Hindlimb muscle (tissue), 1 donor: ENCODE data around the gene SUPT5H. TPM values are rescaled to one million over a fixed set of nuclear protein-coding genes. Genes with fewer than 3 reads are reported as not detected.
"Not testable (repeated sequence)": the region's sequence is repeated elsewhere in the genome, so short reads cannot be mapped to it uniquely, and the experiment has no call there.

Source experiments
- DNase-seq: peaks from one replicate; pipeline ENCODE4 v3.0.0-alpha.2; 2013
- polyA plus RNA-seq: library from polyadenylated mRNA; unstranded; fragments of 120-200 nt; gene quantifications from one replicate; pipeline ENCODE4 v1.2.1, GENCODE V29; 2013; ENCODE audit not compliant: insufficient read length

Gene SUPT5H
- polyA plus RNA-seq, 1 donor = 87.0 TPM

- no peak for DNase-seq
These were observed 22.6 kb downstream of the SUPT5H start for GRCh38 chr19:39467941-39468340.

DNA sequence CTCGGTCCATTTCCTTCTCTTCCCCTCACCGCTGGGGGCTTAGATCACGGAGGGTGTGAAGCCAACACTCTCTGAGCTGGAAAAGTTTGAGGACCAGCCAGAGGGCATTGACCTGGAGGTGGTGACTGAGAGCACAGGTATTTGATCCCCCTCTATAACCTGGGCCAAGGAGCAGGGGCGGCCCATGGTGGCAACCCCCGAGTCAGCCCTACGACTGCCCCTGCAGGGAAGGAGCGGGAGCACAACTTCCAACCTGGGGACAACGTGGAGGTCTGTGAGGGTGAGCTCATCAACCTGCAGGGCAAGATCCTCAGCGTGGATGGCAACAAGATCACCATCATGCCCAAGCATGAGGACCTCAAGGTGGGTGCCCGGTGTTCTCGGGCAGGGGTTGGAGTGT is 23.7 kb downstream of the SUPT5H start:
- DNase-seq = no peak

DNA sequence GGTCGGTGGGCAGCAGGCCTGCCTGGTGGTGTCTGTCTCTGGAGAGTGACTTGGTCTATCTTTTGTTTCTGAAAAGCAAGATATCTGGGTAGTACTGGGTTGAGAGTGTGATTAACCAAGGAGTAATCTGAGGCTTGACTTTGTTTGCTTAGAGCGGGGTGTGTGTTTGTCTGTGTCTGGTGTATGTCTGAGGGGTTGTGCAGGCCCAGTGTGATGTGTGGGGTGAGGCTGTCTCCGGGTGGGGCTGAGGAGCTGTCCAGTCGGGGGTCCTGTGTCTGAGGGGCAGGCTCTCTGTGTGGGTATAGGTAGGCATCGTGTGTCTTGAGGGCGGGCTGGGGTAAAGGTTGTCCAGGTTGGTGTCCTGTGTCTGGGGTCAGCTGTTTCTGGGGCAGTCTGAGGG is 24.2 kb downstream of the SUPT5H start:
- no peak for DNase-seq

DNA sequence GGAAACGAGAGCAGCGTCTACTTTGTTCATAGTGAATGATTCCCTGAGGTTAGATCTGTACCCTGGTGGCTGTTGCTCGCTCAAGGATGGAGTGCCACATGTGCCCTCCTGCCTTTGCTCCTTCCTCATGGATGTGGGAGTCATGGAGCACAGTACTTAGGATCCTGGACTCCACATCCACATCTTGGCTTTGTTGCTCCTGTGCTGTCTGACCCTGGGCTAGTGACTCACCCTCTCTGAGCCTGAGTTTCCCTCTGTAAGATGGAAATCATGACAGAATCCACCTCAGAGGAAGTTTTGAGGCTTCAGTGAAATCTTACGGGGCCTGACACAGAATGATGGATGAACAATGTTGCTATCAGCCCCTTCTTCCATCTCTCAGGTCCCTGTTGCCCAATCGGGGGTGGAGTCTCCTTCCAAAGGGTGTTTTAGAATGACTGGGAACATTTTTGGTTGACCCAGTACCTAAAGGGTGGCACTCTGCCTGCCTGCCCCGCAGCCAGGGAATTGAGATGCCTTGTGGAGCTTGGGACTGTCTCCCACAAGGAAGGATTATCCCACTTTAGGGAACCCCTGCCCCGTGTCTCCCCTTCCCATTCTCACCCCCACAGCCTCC is 25.4 kb downstream of the SUPT5H start:
- no peak for DNase-seq

DNA sequence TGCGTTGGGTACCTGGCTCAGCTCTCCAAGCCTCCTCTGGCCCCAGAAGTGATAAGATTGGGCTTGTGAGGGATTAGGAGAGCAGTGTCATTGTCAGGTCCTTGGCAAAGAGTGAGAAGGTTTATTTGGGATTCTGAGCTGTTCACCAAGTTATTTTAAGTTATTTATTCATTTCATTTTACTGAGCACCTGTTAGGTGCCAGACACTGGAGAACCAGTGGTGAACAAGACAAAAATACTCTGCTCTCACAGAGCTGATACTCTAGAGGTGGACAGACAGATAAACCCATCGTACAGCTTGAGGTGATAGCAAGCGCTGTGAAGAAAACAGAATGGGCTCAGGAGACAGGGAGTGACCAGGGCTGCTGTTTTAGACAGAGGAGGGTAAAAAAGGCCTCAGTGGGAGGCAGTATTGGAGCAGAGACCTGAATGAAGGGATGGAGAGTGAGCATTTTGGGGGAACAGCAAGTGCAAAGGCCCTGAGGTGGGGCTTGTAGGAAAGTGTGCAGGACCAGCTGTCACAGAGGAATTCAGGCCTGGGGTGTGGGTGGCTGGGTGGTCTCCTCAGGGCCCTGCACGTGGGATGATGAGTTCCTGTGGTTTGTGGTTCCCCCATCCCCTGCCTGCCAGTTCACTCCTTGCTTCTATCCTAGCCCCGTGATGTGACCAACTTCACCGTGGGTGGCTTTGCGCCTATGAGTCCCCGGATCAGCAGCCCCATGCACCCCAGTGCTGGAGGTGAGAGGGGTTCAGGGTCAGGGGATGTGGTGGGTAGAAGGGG is 26.6 kb downstream of the SUPT5H start:
- no peak for DNase-seq

DNA sequence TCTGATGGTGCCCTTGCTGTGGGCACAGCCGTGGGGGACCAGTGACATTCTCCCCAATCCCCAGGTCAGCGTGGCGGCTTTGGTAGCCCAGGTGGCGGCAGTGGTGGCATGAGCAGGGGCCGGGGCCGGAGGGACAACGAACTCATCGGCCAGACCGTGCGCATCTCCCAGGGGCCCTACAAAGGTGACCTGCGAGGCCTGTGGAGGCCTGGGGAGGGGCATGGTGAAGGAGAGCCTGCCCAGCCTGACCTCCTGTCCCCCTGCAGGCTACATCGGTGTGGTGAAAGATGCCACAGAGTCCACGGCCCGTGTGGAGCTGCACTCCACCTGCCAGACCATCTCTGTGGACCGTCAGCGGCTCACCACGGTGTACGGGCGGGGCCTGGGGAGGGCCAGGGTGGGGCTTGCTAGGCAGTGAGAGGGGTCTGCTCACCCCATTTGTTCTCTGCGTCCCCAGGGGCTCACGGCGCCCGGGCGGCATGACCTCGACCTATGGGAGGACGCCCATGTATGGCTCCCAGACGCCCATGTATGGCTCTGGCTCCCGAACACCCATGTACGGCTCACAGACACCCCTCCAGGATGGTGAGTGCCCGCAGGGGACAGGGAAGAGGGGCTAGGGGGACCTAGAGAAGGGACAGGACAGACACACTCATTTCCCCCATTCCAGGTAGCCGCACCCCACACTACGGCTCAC is 27.5 kb downstream of the SUPT5H start:
- DNase-seq = no peak

DNA sequence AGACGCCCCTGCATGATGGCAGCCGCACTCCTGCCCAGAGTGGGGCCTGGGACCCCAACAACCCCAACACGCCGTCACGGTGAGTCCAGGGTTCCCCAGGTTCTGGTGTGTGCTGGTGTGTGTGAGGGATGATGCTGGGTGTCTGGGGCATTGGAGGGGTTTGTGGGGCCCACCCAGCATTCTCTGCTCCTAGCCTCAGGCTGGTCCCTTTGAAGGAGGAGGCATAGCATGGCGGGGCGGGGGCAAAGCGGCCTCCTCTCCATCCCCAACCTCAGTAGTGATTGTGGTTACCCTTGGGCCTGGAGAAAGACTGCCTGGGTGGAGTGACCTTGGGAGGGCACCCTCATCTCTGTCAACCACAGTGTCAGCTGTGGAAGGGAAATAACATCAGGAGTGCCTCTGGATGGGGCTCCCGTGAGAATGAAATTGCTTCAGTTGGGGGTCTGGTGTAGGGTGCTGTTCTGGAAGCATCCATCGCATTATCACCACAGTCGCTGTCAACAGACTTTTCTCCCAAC is 28.1 kb downstream of the SUPT5H start:
- DNase-seq = no peak

GRCh38 chr19:39474139-39474620 is 28.8 kb downstream of the SUPT5H start:
- peak; percentile 32 for DNase-seq

- DNase-seq = no peak
These were observed 30.4 kb downstream of the SUPT5H start for GRCh38 chr19:39475748-39476147.

DNA sequence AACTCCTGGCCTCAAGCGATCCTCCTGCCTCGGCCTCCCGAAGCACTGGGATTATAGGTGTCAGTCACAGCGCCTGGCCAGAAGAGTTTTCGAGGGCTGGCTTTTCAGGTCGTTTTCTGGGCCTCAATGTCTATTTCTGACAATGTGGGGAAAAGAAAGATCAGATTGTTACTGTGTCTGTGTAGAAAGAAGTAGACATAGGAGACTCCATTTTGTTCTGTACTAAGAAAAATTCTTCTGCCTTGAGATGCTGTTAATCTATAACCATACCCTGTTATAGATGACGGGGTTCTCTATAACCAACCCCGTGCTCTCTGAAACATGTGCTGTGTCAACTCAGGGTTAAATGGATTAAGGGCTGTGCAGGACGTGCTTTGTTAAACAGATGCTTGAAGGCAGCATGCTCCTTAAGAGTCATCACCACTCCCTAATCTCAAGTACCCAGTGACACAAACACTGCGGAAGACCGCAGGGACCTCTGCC is 34.0 kb downstream of the SUPT5H start:
- DNase-seq = not testable (repeated sequence)

DNA sequence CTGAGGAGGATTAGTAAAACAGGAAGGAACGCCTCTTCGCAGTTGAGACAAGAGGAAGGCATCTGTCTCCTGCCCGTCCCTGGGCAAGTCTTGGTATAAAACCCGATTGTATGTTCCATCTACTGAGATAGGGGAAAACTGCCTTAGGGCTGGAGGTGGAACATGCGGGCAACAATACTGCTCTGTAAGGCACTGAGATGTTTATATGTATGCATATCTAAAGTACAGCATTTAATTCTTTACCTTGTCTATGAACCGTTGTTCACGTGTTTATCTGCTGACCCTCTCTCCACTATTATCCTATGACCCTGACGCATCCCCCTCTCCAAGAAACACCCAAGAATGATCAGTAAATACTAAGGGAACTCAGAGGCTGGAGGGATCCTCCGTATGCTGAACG is 34.5 kb downstream of the SUPT5H start:
- no peak for DNase-seq

DNA sequence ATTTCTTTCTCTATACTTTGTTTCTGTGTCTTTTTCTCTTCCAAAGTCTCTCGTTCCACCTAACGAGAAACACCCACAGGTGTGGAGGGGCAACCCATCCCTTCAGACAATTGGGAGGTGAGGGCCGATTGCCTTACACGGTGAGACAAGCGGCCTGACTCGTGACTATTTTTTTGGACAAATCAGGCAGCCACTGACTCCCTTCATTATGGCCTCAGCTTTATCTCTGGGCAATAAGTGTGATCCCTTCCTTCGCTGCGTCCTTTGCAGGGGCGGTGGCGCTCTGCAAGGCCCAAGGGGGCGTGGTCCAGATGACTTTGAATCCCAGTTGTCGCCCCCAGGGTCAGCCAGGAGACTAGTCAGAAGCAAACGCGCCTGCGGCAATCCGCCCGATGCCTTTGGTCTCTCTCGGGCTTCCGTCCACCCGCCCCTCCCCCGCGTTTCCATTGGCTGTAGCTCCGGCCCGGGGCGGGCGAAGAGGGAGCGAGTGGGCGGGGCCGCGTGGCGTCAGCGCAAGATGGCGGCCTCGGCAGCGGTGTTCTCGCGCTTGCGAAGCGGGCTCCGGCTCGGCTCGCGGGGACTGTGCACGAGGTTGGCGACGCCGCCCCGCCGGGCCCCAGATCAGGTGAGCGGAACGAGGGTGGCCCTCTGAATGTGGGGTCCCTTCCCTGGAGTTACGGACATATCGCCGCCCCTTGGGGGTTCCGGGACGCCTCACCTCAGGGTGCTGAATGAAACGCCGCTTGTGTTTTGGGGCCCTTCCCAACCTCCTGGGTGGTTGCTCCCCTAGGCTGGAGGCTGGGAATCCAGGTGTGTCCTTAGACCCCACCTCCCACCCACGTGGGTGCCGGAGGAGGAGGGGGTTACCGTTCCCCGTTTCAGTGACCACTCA is 35.2 kb downstream of the SUPT5H start, which contains the start of gene TIMM50:
TSS of gene TIMM50 (plus strand) at position 502 of the 892 bp plus-strand sequence. CDS start at position 518, 16 bp downstream.
- peak; percentile 95 for DNase-seq

GRCh38 chr19:39481229-39481545 is 35.8 kb downstream of the SUPT5H start:
- no peak for DNase-seq

DNA sequence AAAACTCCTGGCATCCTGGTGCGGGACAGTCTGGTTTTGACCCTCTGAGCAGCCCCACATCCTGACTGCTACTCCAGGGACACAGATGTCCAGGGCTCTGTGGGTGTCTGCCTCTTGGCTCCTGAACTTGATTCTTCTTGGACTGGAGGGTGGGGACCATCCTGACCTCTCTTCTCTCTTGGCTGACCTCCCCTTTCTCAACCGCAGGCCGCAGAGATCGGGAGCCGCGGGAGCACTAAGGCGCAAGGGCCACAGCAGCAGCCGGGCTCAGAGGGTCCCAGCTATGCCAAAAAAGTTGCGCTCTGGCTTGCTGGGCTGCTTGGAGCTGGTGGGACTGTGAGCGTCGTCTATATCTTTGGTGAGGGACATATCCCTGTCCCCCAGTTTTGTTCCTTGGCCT is 36.3 kb downstream of the SUPT5H start:
- DNase-seq = no peak

- no peak for DNase-seq
These were observed 37.8 kb downstream of the SUPT5H start for GRCh38 chr19:39483141-39483540.

GRCh38 chr19:39489756-39490155 is 44.4 kb downstream of the SUPT5H start:
- DNase-seq = no peak

DNA sequence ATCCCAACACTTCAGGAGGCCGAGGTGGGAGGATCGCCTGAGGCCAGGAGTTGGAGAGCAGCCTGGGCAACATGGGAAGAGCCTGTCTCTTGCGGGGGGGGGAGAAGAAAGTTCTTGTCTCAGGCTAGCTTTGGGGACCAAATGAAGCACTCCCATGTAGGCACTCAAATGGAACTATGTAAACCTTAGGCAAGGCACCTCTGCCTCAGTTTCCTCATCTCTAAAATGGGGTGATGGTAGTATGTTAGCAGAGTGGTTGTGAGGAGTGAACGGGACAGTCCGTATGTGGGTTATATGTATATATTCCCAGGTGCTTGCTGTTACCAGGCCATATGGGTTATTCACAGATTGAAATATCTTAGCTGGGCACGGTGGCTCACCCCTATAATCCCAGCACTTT is 46.8 kb downstream of the SUPT5H start:
- no peak for DNase-seq

- no peak for DNase-seq
These were observed 47.4 kb downstream of the SUPT5H start for GRCh38 chr19:39492788-39493187.

- DNase-seq = no peak
These were observed 49.3 kb downstream of the SUPT5H start for GRCh38 chr19:39494661-39495060.

DNA sequence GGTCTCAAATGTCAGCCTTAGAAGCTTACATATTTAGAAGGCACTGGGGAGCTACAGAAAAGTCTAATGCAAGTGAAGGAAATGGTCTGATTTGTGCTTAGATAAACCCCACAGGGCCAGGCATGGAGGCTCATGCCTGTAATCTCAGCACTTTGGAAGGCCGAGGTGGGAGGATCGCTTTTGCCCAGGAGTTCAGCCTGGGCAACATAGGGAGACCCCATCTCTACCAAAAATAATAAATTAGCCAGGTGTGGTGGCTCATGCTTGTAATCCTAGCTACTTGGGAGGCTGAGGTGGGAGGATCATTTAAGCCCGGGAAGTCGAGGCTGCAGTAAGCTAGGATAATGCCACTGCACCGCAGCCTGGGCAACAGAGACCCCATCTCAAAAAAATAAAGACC is 50.7 kb downstream of the SUPT5H start:
- DNase-seq = no peak

- DNase-seq = no peak
These were observed 52.3 kb downstream of the SUPT5H start for GRCh38 chr19:39497701-39497995.
